ENCODE results near the gene NR3C1. TPM values are rescaled to one million over a fixed set of nuclear protein-coding genes. Genes with fewer than 3 reads are reported as not detected.

NR3C1 gene
- total RNA-seq, 1 experiment from 2014 or later: 17.5 TPM

DNA sequence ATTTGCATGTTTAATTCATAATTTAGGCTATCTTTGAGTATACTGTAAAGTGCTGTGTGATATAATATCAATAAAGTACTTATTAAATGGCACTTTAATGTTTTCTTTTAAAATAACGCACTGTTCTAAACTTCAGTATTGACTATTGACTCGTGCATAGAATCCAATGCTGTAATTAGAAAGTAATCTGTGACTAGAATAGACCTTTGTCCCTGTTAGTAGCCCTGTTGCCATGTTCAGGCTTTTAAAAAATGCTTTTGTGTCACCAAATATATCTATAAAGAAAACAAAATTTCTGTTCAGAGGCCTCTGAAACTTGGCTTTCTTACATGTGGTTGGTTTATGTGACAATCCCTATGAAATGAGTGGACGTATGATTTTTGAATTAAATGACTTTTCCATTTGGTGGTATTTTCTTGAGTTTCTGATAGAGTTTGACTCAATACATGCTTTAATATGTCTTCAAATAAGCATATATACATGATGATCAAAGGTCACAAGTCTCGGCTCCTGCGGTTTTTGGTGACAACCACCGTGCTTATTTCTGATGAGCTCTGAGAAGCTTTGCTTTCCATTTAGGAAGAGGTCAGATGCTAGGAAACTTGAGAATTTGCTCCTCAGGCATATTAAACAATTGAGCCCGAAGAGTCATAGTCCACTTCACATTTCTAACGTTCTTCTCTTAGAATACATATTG lies 174.7 kb downstream of the NR3C1 start:
- Mint-ChIP-seq H3K36me3 (ENCODE audit: insufficient read depth, unreplicated experiment) (peaks cover 18% of the 10 kb centered on the region), H3K4me3 (ENCODE audit: unreplicated experiment) (no peak overlapping the region), H3K27me3 (ENCODE audit: insufficient read depth, unreplicated experiment) (no peaks in the 10 kb centered on the region), H3K9me3 (ENCODE audit: unreplicated experiment) (no peaks in the 10 kb centered on the region), H3K27ac (ENCODE audit: unreplicated experiment) (no peak overlapping the region), H3K4me1 (ENCODE audit: low read depth, unreplicated experiment) (peaks cover 1% of the 10 kb centered on the region)
- no peaks in the 10 kb centered on the region for H3K4me1 ChIP-seq
- no peak overlapping the region for H3K4me3 ChIP-seq (ENCODE audit: low read depth, low read length)
- no TSS peak for BruUV-seq (replicated peaks)
- ChIA-PET CTCF (no interaction called here), POLR2A (no interaction called here)
- intact Hi-C loops (cut with micrococcal nuclease; ENCODE audit: unreplicated experiment): no loop called here
- no peak for DNase-seq
- H3K36me3 ChIP-seq (ENCODE audit: control insufficient read depth, insufficient read depth, low read length): no peaks in the 10 kb centered on the region
- H3K9me3 ChIP-seq: no peaks in the 10 kb centered on the region
- TF ChIP-seq, protein P1, sequence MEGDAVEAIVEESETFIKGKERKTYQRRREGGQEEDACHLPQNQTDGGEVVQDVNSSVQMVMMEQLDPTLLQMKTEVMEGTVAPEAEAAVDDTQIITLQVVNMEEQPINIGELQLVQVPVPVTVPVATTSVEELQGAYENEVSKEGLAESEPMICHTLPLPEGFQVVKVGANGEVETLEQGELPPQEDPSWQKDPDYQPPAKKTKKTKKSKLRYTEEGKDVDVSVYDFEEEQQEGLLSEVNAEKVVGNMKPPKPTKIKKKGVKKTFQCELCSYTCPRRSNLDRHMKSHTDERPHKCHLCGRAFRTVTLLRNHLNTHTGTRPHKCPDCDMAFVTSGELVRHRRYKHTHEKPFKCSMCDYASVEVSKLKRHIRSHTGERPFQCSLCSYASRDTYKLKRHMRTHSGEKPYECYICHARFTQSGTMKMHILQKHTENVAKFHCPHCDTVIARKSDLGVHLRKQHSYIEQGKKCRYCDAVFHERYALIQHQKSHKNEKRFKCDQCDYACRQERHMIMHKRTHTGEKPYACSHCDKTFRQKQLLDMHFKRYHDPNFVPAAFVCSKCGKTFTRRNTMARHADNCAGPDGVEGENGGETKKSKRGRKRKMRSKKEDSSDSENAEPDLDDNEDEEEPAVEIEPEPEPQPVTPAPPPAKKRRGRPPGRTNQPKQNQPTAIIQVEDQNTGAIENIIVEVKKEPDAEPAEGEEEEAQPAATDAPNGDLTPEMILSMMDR (IDR thresholded peaks at IDR 0.05; ENCODE audit: insufficient read depth in 1 of 2, low read depth in 1 of 2, low read length in 1 of 2, severe bottlenecking in 1 of 2, unreplicated experiment in 1 of 2): no peak
- H3K27me3 ChIP-seq (replicated peaks; ENCODE audit: control insufficient read depth, insufficient read depth, low read length): no peaks in the 10 kb centered on the region
